ENCODE results near the gene NRDC. TPM values are rescaled to one million over a fixed set of nuclear protein-coding genes. Genes with fewer than 3 reads are reported as not detected.

Gene NRDC
- total RNA-seq, 1 experiment from 2014 or later: 176 TPM

GRCh38 chr1:51924455-51924854, 45.9 kb upstream of the NRDC start:
- no peak overlapping the region for H3K27ac Mint-ChIP-seq (ENCODE audit: low read depth, unreplicated experiment)
- BruUV-seq (replicated peaks): no TSS peak
- H3K27me3 Mint-ChIP-seq (ENCODE audit: insufficient read depth, unreplicated experiment): no peaks in the 10 kb centered on the region
- POLR2A ChIA-PET: interaction anchor here (0.7 to 1.0 kb wide), 2 partner anchors 31 to 432 kb away, joined by 3 read pairs; no protein-coding TSS in a partner anchor
- intact Hi-C loops (cut with micrococcal nuclease): no loop called here
- H3K9me3 Mint-ChIP-seq (ENCODE audit: unreplicated experiment): no peaks in the 10 kb centered on the region
- no peaks in the 10 kb centered on the region for H3K4me1 Mint-ChIP-seq (ENCODE audit: insufficient read depth, unreplicated experiment)
- CTCF ChIA-PET: interaction anchor here (0.7 to 1.8 kb wide), 3 partner anchors 9 to 418 kb away, joined by 3 to 5 read pairs (median 4); no protein-coding TSS in a partner anchor
- TF ChIP-seq CTCF (IDR thresholded peaks at IDR 0.05; ENCODE audit: unreplicated experiment): no peak
- DNase-seq (ENCODE audit: unreplicated experiment): no peak
- no peak overlapping the region for H3K4me3 Mint-ChIP-seq (ENCODE audit: unreplicated experiment)
- no peaks in the 10 kb centered on the region for H3K36me3 Mint-ChIP-seq (ENCODE audit: insufficient read depth, unreplicated experiment)

GRCh38 chr1:51922040-51922439, 43.5 kb upstream of the NRDC start:
- Mint-ChIP-seq H3K4me1 (ENCODE audit: insufficient read depth, unreplicated experiment) (no peaks in the 10 kb centered on the region), H3K4me3 (ENCODE audit: unreplicated experiment) (no peak overlapping the region), H3K27me3 (ENCODE audit: insufficient read depth, unreplicated experiment) (no peaks in the 10 kb centered on the region), H3K27ac (ENCODE audit: low read depth, unreplicated experiment) (no peak overlapping the region), H3K9me3 (ENCODE audit: unreplicated experiment) (no peaks in the 10 kb centered on the region), H3K36me3 (ENCODE audit: insufficient read depth, unreplicated experiment) (no peaks in the 10 kb centered on the region)
- CTCF ChIA-PET: interaction anchor here (1.2 kb wide), 1 partner anchor 12 kb away, joined by 3 read pairs; no protein-coding TSS in a partner anchor
- BruUV-seq (replicated peaks): no TSS peak
- no peak for TF ChIP-seq CTCF (IDR thresholded peaks at IDR 0.05; ENCODE audit: unreplicated experiment)
- POLR2A ChIA-PET: interaction anchor here (0.7 kb wide), 1 partner anchor 14 kb away, joined by 3 read pairs; no protein-coding TSS in a partner anchor
- no peak for DNase-seq (ENCODE audit: unreplicated experiment)
- intact Hi-C loops (cut with micrococcal nuclease): no loop called here

- ChIA-PET POLR2A (no interaction called here), CTCF (interaction anchor here (0.8 kb wide), 1 partner anchor 16 kb away, joined by 3 read pairs; no protein-coding TSS in a partner anchor)
- intact Hi-C loops (cut with micrococcal nuclease): no loop called here
- TF ChIP-seq CTCF (IDR thresholded peaks at IDR 0.05; ENCODE audit: unreplicated experiment): no peak
- Mint-ChIP-seq H3K36me3 (ENCODE audit: insufficient read depth, unreplicated experiment) (no peaks in the 10 kb centered on the region), H3K9me3 (ENCODE audit: unreplicated experiment) (no peaks in the 10 kb centered on the region), H3K4me3 (ENCODE audit: unreplicated experiment) (no peak overlapping the region), H3K4me1 (ENCODE audit: insufficient read depth, unreplicated experiment) (no peaks in the 10 kb centered on the region), H3K27ac (ENCODE audit: low read depth, unreplicated experiment) (no peak overlapping the region), H3K27me3 (ENCODE audit: insufficient read depth, unreplicated experiment) (no peaks in the 10 kb centered on the region)
- BruUV-seq (replicated peaks): no TSS peak
- no peak for DNase-seq (ENCODE audit: unreplicated experiment)
Measured at GRCh38 chr1:51920130-51920529, 41.6 kb upstream of the NRDC start.

GRCh38 chr1:51919684-51920083, 41.2 kb upstream of the NRDC start:
- CTCF ChIA-PET: interaction anchor here (0.8 kb wide), 1 partner anchor 16 kb away, joined by 3 read pairs; no protein-coding TSS in a partner anchor
- TF ChIP-seq CTCF (IDR thresholded peaks at IDR 0.05; ENCODE audit: unreplicated experiment): no peak
- no peak for DNase-seq (ENCODE audit: unreplicated experiment)
- Mint-ChIP-seq H3K36me3 (ENCODE audit: insufficient read depth, unreplicated experiment) (no peaks in the 10 kb centered on the region), H3K9me3 (ENCODE audit: unreplicated experiment) (no peaks in the 10 kb centered on the region), H3K27me3 (ENCODE audit: insufficient read depth, unreplicated experiment) (no peaks in the 10 kb centered on the region), H3K27ac (ENCODE audit: low read depth, unreplicated experiment) (no peak overlapping the region), H3K4me3 (ENCODE audit: unreplicated experiment) (no peak overlapping the region), H3K4me1 (ENCODE audit: insufficient read depth, unreplicated experiment) (no peaks in the 10 kb centered on the region)
- BruUV-seq (replicated peaks): no TSS peak
- intact Hi-C loops (cut with micrococcal nuclease): no loop called here
- POLR2A ChIA-PET: no interaction called here
